A549 (cell line): ENCODE data around the gene SLC25A3.

Experiments
- CTCF ChIP-seq: fragments of >200 bp; sonication (Bioruptor Twin); formaldehyde crosslinking; IDR thresholded peaks from 3 replicates; pipeline ENCODE4 v1.5.1; 2016
- EP300 ChIP-seq, 2 experiments: fragments of >200 bp; sonication (Bioruptor Twin); formaldehyde crosslinking; IDR thresholded peaks; 2 replicates in 1 of 2; 3 replicates in 1 of 2; pipeline ENCODE4 v1.6.1; 2016 to 2017
- SMC3 ChIP-seq: fragments of >200 bp; sonication (Bioruptor Twin); formaldehyde crosslinking; IDR thresholded peaks from 3 replicates; pipeline ENCODE4 v1.6.1; 2018; ENCODE audit warnings: inconsistent platforms
- SREBF2 ChIP-seq: fragments of 450-650 bp; IDR thresholded peaks from 2 replicates; pipeline ENCODE4 v1.6.1; 2014; ENCODE audit warnings: mild to moderate bottlenecking, moderate library complexity

GRCh38 chr12:98551787-98552186 is 41.7 kb upstream of the SLC25A3 start:
- no peak for TF ChIP-seq CTCF
- TF ChIP-seq SMC3: no peak
- no peak for TF ChIP-seq SREBF2
- no peak for TF ChIP-seq EP300 (IDR thresholded peaks at IDR 0.05)
